Astrocyte (in vitro differentiated cells and primary cell): ENCODE results near the gene RIC1. TPM values are rescaled to one million over a fixed set of nuclear protein-coding genes. Genes with fewer than 3 reads are reported as not detected.

Experiments used
- DNase-seq: peaks from one replicate; pipeline ENCODE4 v3.0.0-alpha.2; 2010; ENCODE audit warnings: low read depth
- FAIRE-seq: peaks from 2 replicates; lab custom pipeline; 2011; peaks lifted over from hg19 to GRCh38; lab: Jason Lieb, UNC
- H2AFZ ChIP-seq: 2 replicates; pipeline ENCODE4 v1.6.0; 2012; ENCODE audit warnings: low read depth, low read length, inconsistent platforms
- H3K27ac ChIP-seq: 2 replicates; pipeline ENCODE4 v1.5.1; 2011; ENCODE audit warnings: low read depth, low read length, inconsistent platforms
- H3K27me3 ChIP-seq: 2 replicates; pipeline ENCODE4 v1.6.0; 2011; ENCODE audit warnings: low read length, inconsistent platforms; ENCODE audit not compliant: insufficient read depth
- H3K36me3 ChIP-seq: 2 replicates; pipeline ENCODE4 v1.5.1; 2011; ENCODE audit warnings: low read length, inconsistent platforms; ENCODE audit not compliant: insufficient read depth
- H3K4me1 ChIP-seq: 2 replicates; pipeline ENCODE4 v1.5.1; 2011; ENCODE audit warnings: low read length, inconsistent platforms; ENCODE audit not compliant: insufficient read depth
- H3K4me2 ChIP-seq: 2 replicates; pipeline ENCODE4 v1.6.0; 2012; ENCODE audit warnings: low read length, inconsistent platforms
- H3K4me3 ChIP-seq: 2 replicates; pipeline ENCODE4 v1.5.1; 2011; ENCODE audit warnings: low read depth, mild to moderate bottlenecking, low read length, inconsistent platforms; ENCODE audit not compliant: insufficient read depth
- H3K79me2 ChIP-seq: 2 replicates; pipeline ENCODE4 v1.6.0; 2012; ENCODE audit warnings: mild to moderate bottlenecking, low read length, inconsistent platforms; ENCODE audit not compliant: insufficient read depth
- H3K9ac ChIP-seq: 2 replicates; pipeline ENCODE4 v1.6.0; 2012; ENCODE audit warnings: mild to moderate bottlenecking, low read length, inconsistent platforms
- H3K9me3 ChIP-seq: 2 replicates; pipeline ENCODE4 v1.5.1; 2012; ENCODE audit warnings: low read depth, mild to moderate bottlenecking, low read length, inconsistent platforms; ENCODE audit not compliant: insufficient read depth
- H4K20me1 ChIP-seq: 2 replicates; pipeline ENCODE4 v1.6.0; 2012; ENCODE audit warnings: low read length, inconsistent platforms; ENCODE audit not compliant: insufficient read depth
- H3K27ac Mint-ChIP-seq: one replicate; pipeline ENCODE4 v1.8.0; 2021; ENCODE audit warnings: mild to moderate bottlenecking, mixed read lengths; ENCODE audit not compliant: unreplicated experiment
- H3K27me3 Mint-ChIP-seq: one replicate; pipeline ENCODE4 v1.8.0; 2021; ENCODE audit warnings: low read depth, mixed read lengths; ENCODE audit not compliant: unreplicated experiment
- H3K36me3 Mint-ChIP-seq: one replicate; pipeline ENCODE4 v1.8.0; 2021; ENCODE audit warnings: low read depth, mixed read lengths; ENCODE audit not compliant: unreplicated experiment
- H3K4me1 Mint-ChIP-seq: one replicate; pipeline ENCODE4 v1.8.0; 2021; ENCODE audit warnings: low read depth, mixed read lengths; ENCODE audit not compliant: unreplicated experiment
- H3K4me3 Mint-ChIP-seq: one replicate; pipeline ENCODE4 v1.8.0; 2021; ENCODE audit warnings: mild to moderate bottlenecking, moderate library complexity, mixed read lengths; ENCODE audit not compliant: unreplicated experiment
- H3K9me3 Mint-ChIP-seq: one replicate; pipeline ENCODE4 v1.8.0; 2021; ENCODE audit warnings: mild to moderate bottlenecking, mixed read lengths; ENCODE audit not compliant: unreplicated experiment
- EZH2 ChIP-seq: IDR thresholded peaks from 2 replicates; pipeline ENCODE4 v1.6.1; 2012; ENCODE audit warnings: mild to moderate bottlenecking, low read length, inconsistent platforms; ENCODE audit not compliant: insufficient read depth
- total RNA-seq: library from RNA; stranded (reverse); gene quantifications from 2 replicates; pipeline ENCODE4 v1.2.1, GENCODE V29; 2021
- TF ChIP-seq, protein P1 (sequence below): IDR thresholded peaks from 2 replicates; pipeline ENCODE4 v1.5.1; 2011; ENCODE audit warnings: low read depth, mild to moderate bottlenecking, inconsistent platforms, low read length, moderate library complexity; ENCODE audit not compliant: insufficient read depth

RIC1 gene
- total RNA-seq, 1 donor from 2014 or later: 53.8 TPM

DNA sequence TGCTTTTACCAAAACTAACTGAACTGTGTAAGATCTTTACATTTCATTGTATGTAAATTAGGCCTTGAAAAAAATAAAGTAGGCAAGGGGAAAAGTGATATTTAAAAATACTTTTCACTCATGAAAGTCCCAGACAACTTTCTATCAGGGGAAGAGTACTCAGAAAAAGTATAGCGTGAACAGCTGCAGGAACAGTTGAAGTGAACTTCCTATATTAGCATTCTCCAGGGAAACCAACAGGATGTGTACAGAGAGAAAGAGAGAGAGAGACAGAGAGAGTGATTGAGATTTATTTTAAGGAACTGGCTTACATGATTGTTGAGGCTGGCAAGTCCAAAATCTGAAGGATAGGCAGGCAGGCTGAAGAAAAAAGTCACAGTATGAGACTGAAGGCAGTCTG lies 162.0 kb downstream of the RIC1 start:
- Histone ChIP-seq H3K9ac (no peak overlapping the region), H3K4me1 (no peaks in the 10 kb centered on the region), H3K4me2 (no peak overlapping the region), H4K20me1 (no peaks in the 10 kb centered on the region), H3K4me3 (no peak overlapping the region), H3K9me3 (no peaks in the 10 kb centered on the region), H3K27ac (no peak overlapping the region), H3K36me3 (peaks cover 4% of the 10 kb centered on the region), H2AFZ (no peak overlapping the region), H3K27me3 (no peaks in the 10 kb centered on the region), H3K79me2 (no peaks in the 10 kb centered on the region)
- Mint-ChIP-seq H3K27me3 (no peaks in the 10 kb centered on the region), H3K27ac (no peak overlapping the region), H3K4me3 (no peak overlapping the region), H3K36me3 (peaks cover 2% of the 10 kb centered on the region), H3K9me3 (no peaks in the 10 kb centered on the region), H3K4me1 (peaks cover 8% of the 10 kb centered on the region)
- no peak for FAIRE-seq
- DNase-seq: no peak
- TF ChIP-seq EZH2: no peak
- TF ChIP-seq, protein P1, sequence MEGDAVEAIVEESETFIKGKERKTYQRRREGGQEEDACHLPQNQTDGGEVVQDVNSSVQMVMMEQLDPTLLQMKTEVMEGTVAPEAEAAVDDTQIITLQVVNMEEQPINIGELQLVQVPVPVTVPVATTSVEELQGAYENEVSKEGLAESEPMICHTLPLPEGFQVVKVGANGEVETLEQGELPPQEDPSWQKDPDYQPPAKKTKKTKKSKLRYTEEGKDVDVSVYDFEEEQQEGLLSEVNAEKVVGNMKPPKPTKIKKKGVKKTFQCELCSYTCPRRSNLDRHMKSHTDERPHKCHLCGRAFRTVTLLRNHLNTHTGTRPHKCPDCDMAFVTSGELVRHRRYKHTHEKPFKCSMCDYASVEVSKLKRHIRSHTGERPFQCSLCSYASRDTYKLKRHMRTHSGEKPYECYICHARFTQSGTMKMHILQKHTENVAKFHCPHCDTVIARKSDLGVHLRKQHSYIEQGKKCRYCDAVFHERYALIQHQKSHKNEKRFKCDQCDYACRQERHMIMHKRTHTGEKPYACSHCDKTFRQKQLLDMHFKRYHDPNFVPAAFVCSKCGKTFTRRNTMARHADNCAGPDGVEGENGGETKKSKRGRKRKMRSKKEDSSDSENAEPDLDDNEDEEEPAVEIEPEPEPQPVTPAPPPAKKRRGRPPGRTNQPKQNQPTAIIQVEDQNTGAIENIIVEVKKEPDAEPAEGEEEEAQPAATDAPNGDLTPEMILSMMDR: no peak

DNA sequence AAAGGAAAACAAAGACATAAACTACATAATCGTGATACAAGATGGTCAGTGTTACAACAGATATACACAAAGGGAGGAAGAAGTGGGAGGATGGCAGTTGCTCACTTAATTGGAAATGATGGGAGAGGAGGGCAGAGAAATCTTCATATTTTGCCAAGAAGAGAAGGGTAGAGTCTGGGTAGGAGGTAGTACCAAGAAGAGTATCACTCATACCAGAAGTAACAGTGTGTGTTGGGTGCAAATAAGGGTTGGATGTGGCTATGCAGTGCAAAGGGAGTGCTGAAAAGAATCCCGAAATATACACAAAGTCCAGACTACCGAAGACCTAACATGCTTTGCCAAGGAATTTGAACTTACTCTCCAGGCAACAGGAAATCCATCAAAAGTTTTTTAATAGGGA lies 163.0 kb downstream of the RIC1 start:
- TF ChIP-seq EZH2: no peak
- TF ChIP-seq, protein P1: no peak
- H3K36me3 Mint-ChIP-seq: peaks cover 2% of the 10 kb centered on the region
- no peaks in the 10 kb centered on the region for H3K4me1 Mint-ChIP-seq
- H3K9me3 Mint-ChIP-seq: no peaks in the 10 kb centered on the region
- Histone ChIP-seq H2AFZ (no peak overlapping the region), H3K27me3 (no peaks in the 10 kb centered on the region), H3K4me2 (no peak overlapping the region), H3K36me3 (no peaks in the 10 kb centered on the region), H3K9ac (no peak overlapping the region), H3K27ac (no peak overlapping the region), H3K4me3 (no peak overlapping the region), H3K79me2 (no peaks in the 10 kb centered on the region), H3K9me3 (no peaks in the 10 kb centered on the region), H4K20me1 (no peaks in the 10 kb centered on the region), H3K4me1 (no peaks in the 10 kb centered on the region)
- H3K27me3 Mint-ChIP-seq: no peaks in the 10 kb centered on the region
- DNase-seq (no peak), FAIRE-seq (no peak)
- H3K27ac Mint-ChIP-seq: no peak overlapping the region
- H3K4me3 Mint-ChIP-seq: no peak overlapping the region

DNA sequence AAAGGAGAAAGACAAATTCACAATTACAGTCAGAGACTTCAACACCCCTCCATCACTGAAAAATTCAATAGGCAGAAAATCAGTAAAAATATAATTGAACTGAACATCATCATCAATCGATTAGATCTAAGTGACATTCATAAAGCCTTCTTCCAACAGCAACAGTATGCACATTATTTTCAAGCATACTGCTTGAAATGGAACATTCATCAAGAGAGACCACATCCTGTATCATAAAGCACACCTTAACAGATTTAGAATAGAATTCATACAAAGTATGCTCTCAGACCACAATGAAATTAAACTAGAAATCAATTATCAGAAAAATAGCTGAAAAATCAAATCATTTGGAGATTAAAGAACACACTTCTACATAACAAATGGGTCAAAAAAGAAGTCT lies 164.9 kb downstream of the RIC1 start:
- Histone ChIP-seq H3K4me2 (no peak overlapping the region), H3K4me1 (no peaks in the 10 kb centered on the region), H3K27ac (no peak overlapping the region), H2AFZ (no peak overlapping the region), H3K27me3 (no peaks in the 10 kb centered on the region), H4K20me1 (no peaks in the 10 kb centered on the region), H3K4me3 (no peak overlapping the region), H3K79me2 (no peaks in the 10 kb centered on the region), H3K9ac (no peak overlapping the region), H3K9me3 (no peaks in the 10 kb centered on the region), H3K36me3 (no peaks in the 10 kb centered on the region)
- H3K4me1 Mint-ChIP-seq: peaks cover 3% of the 10 kb centered on the region
- peaks cover 2% of the 10 kb centered on the region for H3K36me3 Mint-ChIP-seq
- TF ChIP-seq, protein P1: no peak
- TF ChIP-seq EZH2: no peak
- no peak overlapping the region for H3K4me3 Mint-ChIP-seq
- DNase-seq (no peak), FAIRE-seq (no peak)
- H3K27ac Mint-ChIP-seq: no peak overlapping the region
- H3K9me3 Mint-ChIP-seq: no peaks in the 10 kb centered on the region
- H3K27me3 Mint-ChIP-seq: no peaks in the 10 kb centered on the region
